ENCODE results near the gene CERS5.

GRCh38 chr12:50214018-50214417 is 46.8 kb upstream of the CERS5 start:
- TF ChIP-seq, protein P1, sequence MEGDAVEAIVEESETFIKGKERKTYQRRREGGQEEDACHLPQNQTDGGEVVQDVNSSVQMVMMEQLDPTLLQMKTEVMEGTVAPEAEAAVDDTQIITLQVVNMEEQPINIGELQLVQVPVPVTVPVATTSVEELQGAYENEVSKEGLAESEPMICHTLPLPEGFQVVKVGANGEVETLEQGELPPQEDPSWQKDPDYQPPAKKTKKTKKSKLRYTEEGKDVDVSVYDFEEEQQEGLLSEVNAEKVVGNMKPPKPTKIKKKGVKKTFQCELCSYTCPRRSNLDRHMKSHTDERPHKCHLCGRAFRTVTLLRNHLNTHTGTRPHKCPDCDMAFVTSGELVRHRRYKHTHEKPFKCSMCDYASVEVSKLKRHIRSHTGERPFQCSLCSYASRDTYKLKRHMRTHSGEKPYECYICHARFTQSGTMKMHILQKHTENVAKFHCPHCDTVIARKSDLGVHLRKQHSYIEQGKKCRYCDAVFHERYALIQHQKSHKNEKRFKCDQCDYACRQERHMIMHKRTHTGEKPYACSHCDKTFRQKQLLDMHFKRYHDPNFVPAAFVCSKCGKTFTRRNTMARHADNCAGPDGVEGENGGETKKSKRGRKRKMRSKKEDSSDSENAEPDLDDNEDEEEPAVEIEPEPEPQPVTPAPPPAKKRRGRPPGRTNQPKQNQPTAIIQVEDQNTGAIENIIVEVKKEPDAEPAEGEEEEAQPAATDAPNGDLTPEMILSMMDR (IDR thresholded peaks at IDR 0.05), result no peak
- TF ChIP-seq POLR2A (IDR thresholded peaks at IDR 0.05), result no peak
